NCI-H1930 (cell line): ENCODE measurements around the gene ARHGEF12.
A peak's percentile ranks its signal among the peaks of the same experiment; 100 is the strongest.

Experiments used
- DNase-seq, 2 experiments: peaks; one replicate each; lab custom pipeline; 2025; lab: John Stamatoyannopoulos, UW

The ARHGEF12 gene

GRCh38 chr11:120335908-120336640 is at the start of gene ARHGEF12:
Gene ARHGEF12, plus strand, starts transcription at chr11:120336413. Its CDS starts 831 bp downstream, at chr11:120337244.
- peak; percentile 80 to 92 for DNase-seq

GRCh38 chr11:120288021-120288420 is 48.2 kb upstream of the ARHGEF12 start:
- DNase-seq: no peak

- DNase-seq: no peak
These were observed 46.8 kb upstream of the ARHGEF12 start for GRCh38 chr11:120289426-120289825.

GRCh38 chr11:120290956-120291355 is 45.3 kb upstream of the ARHGEF12 start:
- DNase-seq: no peak

- no peak for DNase-seq
These were observed 43.0 kb upstream of the ARHGEF12 start for GRCh38 chr11:120293038-120293800.

GRCh38 chr11:120294096-120294495 is 42.1 kb upstream of the ARHGEF12 start:
- DNase-seq: no peak

GRCh38 chr11:120295099-120295498 is 41.1 kb upstream of the ARHGEF12 start:
- no peak for DNase-seq

GRCh38 chr11:120296554-120296953 is 39.7 kb upstream of the ARHGEF12 start:
- DNase-seq: no peak

GRCh38 chr11:120298461-120298860 is 37.8 kb upstream of the ARHGEF12 start:
- DNase-seq: no peak

- DNase-seq: no peak
These were observed 34.0 kb upstream of the ARHGEF12 start for GRCh38 chr11:120302001-120302805.

GRCh38 chr11:120303004-120303637 is 33.1 kb upstream of the ARHGEF12 start:
- DNase-seq: peak; percentile 28 to 61

- DNase-seq: no peak
These were observed 31.7 kb upstream of the ARHGEF12 start for GRCh38 chr11:120304526-120304925.

GRCh38 chr11:120305286-120305685 is 30.9 kb upstream of the ARHGEF12 start:
- no peak for DNase-seq

GRCh38 chr11:120306519-120307242 is 29.5 kb upstream of the ARHGEF12 start:
- no peak for DNase-seq

GRCh38 chr11:120307476-120307875 is 28.7 kb upstream of the ARHGEF12 start:
- no peak for DNase-seq

- DNase-seq: no peak
These were observed 28.1 kb upstream of the ARHGEF12 start for GRCh38 chr11:120308081-120308480.

GRCh38 chr11:120310870-120311269 is 25.3 kb upstream of the ARHGEF12 start:
- no peak for DNase-seq

GRCh38 chr11:120314861-120315260 is 21.4 kb upstream of the ARHGEF12 start:
- no peak for DNase-seq

- no peak for DNase-seq
These were observed 19.1 kb upstream of the ARHGEF12 start for GRCh38 chr11:120316880-120317688.

GRCh38 chr11:120317689-120318480 is 18.3 kb upstream of the ARHGEF12 start:
- no peak for DNase-seq
